ENCODE results near the gene SYNE2.

DNA sequence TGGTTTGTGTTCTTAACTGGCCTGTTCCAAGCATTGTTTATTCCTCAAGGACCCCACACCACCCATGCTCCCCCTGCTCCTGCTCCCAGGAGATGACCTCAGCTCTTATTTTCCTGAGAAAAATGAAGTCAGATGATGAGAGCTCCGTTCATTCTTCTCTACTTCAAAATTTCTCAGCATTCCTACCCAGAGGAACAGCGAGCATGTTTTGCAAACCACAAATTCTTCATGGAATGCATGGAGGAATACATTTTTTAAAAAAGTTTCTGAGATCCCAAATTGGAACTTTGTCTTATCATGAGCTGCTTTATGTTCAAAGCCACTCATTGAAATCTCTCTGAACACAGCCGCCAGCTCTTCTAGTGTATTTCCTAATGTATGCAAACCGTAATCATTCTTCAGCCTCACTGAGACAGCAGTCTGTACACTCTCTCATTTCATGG is 44.9 kb downstream of the SYNE2 start:
- TF ChIP-seq MAX (IDR thresholded peaks at IDR 0.05; ENCODE audit: low read depth, low read length) = no peak
- no peak for TF ChIP-seq CTCF (IDR thresholded peaks at IDR 0.05; ENCODE audit: low read depth, low read length)

Data from NB4 (cell line).